ENCODE measurements around the gene UGT2B17. TPM values are rescaled to one million over a fixed set of nuclear protein-coding genes. Genes with fewer than 3 reads are reported as not detected.

The UGT2B17 gene
- total and polyA plus RNA-seq, 2 of the 4 experiments (the other 2 are of a cell fraction) = not detected

GRCh38 chr4:68591204-68591603 is 15.1 kb upstream of the UGT2B17 start:
- intact Hi-C loops (cut with micrococcal nuclease) = no loop called here
- no peak for ATAC-seq (ENCODE audit: low read depth)

More at GRCh38 chr4:68591204-68591603, 15.1 kb upstream of the UGT2B17 start:
- H3K14ac ChIP-seq (replicated peaks; ENCODE audit: low read depth, low read length) = no peak overlapping the region
- H3K9me3 ChIP-seq (ENCODE audit: control insufficient read depth, insufficient read depth, low read length) = no peaks in the 10 kb centered on the region
- no peak overlapping the region for H3K27ac ChIP-seq (ENCODE audit: insufficient read depth, low read length)
- H3K79me1 ChIP-seq (ENCODE audit: low read depth in 1 of 2, low read length in 2 of 2) = no peaks in the 10 kb centered on the region
- dilution Hi-C loops (cut with HindIII; ENCODE audit: low sequenced_read_pairs, unreplicated experiment) = no loop called here
- in situ Hi-C loops (cut with MboI; ENCODE audit: low sequenced_read_pairs) = no loop called here
- ChIA-PET POLR2A (ENCODE audit: unreplicated experiment) (no interaction called here), CTCF (no interaction called here)
- no peak overlapping the region for H2BK5ac ChIP-seq (ENCODE audit: low read depth, low read length, poor library complexity, severe bottlenecking)
- no peak overlapping the region for H2BK20ac ChIP-seq (ENCODE audit: low read depth, low read length)
- no TSS peak for BruUV-seq (replicated peaks)
- no peak overlapping the region for H4K91ac ChIP-seq (ENCODE audit: insufficient read depth, low read depth, low read length)
- no peak overlapping the region for H3K4me2 ChIP-seq (ENCODE audit: low read depth, low read length)
- no peaks in the 10 kb centered on the region for H3K9me1 ChIP-seq (ENCODE audit: insufficient read depth, low read length)
- no peak overlapping the region for H4K8ac ChIP-seq (ENCODE audit: low read depth in 2 of 2, low read length in 2 of 2)
- H3K56ac ChIP-seq (ENCODE audit: extremely low read depth, insufficient read depth, low read length) = no peak overlapping the region
- H3K18ac ChIP-seq (ENCODE audit: low read depth, low read length) = no peak overlapping the region
- no CpG with 5 or more reads among the region's 1 CpG for WGBS, 2 experiments (ENCODE audit: extremely low coverage in 2 of 2, insufficient read length in 1 of 2)
- H2BK120ac ChIP-seq (ENCODE audit: low read depth, low read length) = no peak overlapping the region
- H2AK5ac ChIP-seq (ENCODE audit: low read depth, low read length) = no peak overlapping the region
- no peak overlapping the region for H3K4me3 ChIP-seq (ENCODE audit: insufficient read depth, low read depth, low read length)
- H3K4ac ChIP-seq (ENCODE audit: low read depth, low read length) = no peak overlapping the region
- H2BK15ac ChIP-seq (ENCODE audit: low read depth, low read length) = no peak overlapping the region
- H3K4me1 ChIP-seq (ENCODE audit: control insufficient read depth, insufficient read depth, low read length) = no peaks in the 10 kb centered on the region
- DNase-seq = no peak
- no peaks in the 10 kb centered on the region for H3K36me3 ChIP-seq (ENCODE audit: control insufficient read depth, insufficient read depth, low read length)
- no peaks in the 10 kb centered on the region for H4K20me1 ChIP-seq (ENCODE audit: insufficient read depth, low read length)
- no peak overlapping the region for H3K23ac ChIP-seq (ENCODE audit: low read depth, low read length)
- H3K9ac ChIP-seq (ENCODE audit: low read depth, low read length) = no peak overlapping the region
- no peak overlapping the region for H4K5ac ChIP-seq (ENCODE audit: low read depth, low read length)
- TF ChIP-seq NFE2L2 (IDR thresholded peaks at IDR 0.05; ENCODE audit: low read depth, low read length) (no peak), CEBPB (IDR thresholded peaks at IDR 0.05; ENCODE audit: low read depth, low read length) (no peak), RAD21 (IDR thresholded peaks at IDR 0.05; ENCODE audit: low read length) (no peak), RFX5 (IDR thresholded peaks at IDR 0.05; ENCODE audit: low read depth, low read length) (no peak), BHLHE40 (IDR thresholded peaks at IDR 0.05; ENCODE audit: low read depth, low read length) (no peak), USF2 (IDR thresholded peaks at IDR 0.05; ENCODE audit: low read depth, low read length) (no peak), ELK1 (IDR thresholded peaks at IDR 0.05; ENCODE audit: borderline replicate concordance, low read depth, low read length) (no peak), FOS (IDR thresholded peaks at IDR 0.05; ENCODE audit: low read depth, low read length) (no peak), CHD1 (IDR thresholded peaks at IDR 0.05; ENCODE audit: low read depth, low read length) (no peak), MAFK (IDR thresholded peaks at IDR 0.05; ENCODE audit: low read depth, low read length) (no peak), RCOR1 (IDR thresholded peaks at IDR 0.05; ENCODE audit: insufficient replicate concordance, low read length) (no peak), SMC3 (IDR thresholded peaks at IDR 0.05; ENCODE audit: low read depth, low read length) (no peak)
- H2AK9ac ChIP-seq (replicated peaks; ENCODE audit: low read depth, low read length, poor library complexity) = no peak overlapping the region
- no peaks in the 10 kb centered on the region for H3K27me3 ChIP-seq (ENCODE audit: control insufficient read depth, insufficient read depth, low read length)
- H2AFZ ChIP-seq (replicated peaks; ENCODE audit: low read length, poor library complexity) = no peak overlapping the region
